Activated CD8-positive, alpha-beta T cell treated with anti-CD3 and anti-CD28 coated beads for 36 hours (primary cell): ENCODE results near the gene LSM14B. TPM values are rescaled to one million over a fixed set of nuclear protein-coding genes. Genes with fewer than 3 reads are reported as not detected.

Experiments used
- ATAC-seq: fragments of 200-7000 bp; cut with Tn5 transposase; one replicate; pipeline ENCODE4 v1.10.0; 2021; ENCODE audit warnings: mild to moderate bottlenecking, moderate library complexity
- CTCF ChIA-PET: fragments of 350-600 bp; sonication (Branson Sonifier 250); formaldehyde crosslinking; loops from one replicate; lab custom pipeline; 2021; ENCODE audit warnings: antibody characterized with exemption; lab: Charles Lee
- POLR2A ChIA-PET: fragments of 350-600 bp; sonication (Branson Sonifier 250); formaldehyde crosslinking; loops from one replicate; lab custom pipeline; 2021; ENCODE audit warnings: antibody characterized with exemption; lab: Charles Lee
- DNase-seq: peaks from one replicate; pipeline ENCODE4 v3.0.0-alpha.2; 2020
- H3K27ac Mint-ChIP-seq: one replicate; pipeline ENCODE4 v1.8.0; 2021; ENCODE audit warnings: mild to moderate bottlenecking, mixed read lengths
- H3K27me3 Mint-ChIP-seq: one replicate; pipeline ENCODE4 v1.8.0; 2021; ENCODE audit warnings: mixed read lengths
- H3K36me3 Mint-ChIP-seq: one replicate; pipeline ENCODE4 v1.8.0; 2021; ENCODE audit warnings: low read depth, mixed read lengths
- H3K4me1 Mint-ChIP-seq: one replicate; pipeline ENCODE4 v1.8.0; 2021; ENCODE audit warnings: low read depth, mixed read lengths
- H3K4me3 Mint-ChIP-seq: one replicate; pipeline ENCODE4 v1.8.0; 2021; ENCODE audit warnings: mild to moderate bottlenecking, moderate library complexity, mixed read lengths
- H3K9me3 Mint-ChIP-seq: one replicate; pipeline ENCODE4 v1.8.0; 2021; ENCODE audit warnings: mixed read lengths
- intact Hi-C: fragments of 100-400 bp; cut with micrococcal nuclease; formaldehyde crosslinking; loops from one replicate; pipeline ENCODE4 v1.10.0; 2022
- total RNA-seq, 2 experiments: library from RNA; stranded (reverse); gene quantifications; one replicate each; pipeline ENCODE4 v1.2.3, GENCODE V29; 2021
- TF ChIP-seq, protein P1 (sequence below): fragments of 200-600 bp; IDR thresholded peaks from one replicate; pipeline ENCODE4 v1.8.0; 2022; ENCODE audit warnings: antibody characterized with exemption, mild to moderate bottlenecking

LSM14B gene
- total RNA-seq, 2 experiments from 2014 or later, result 33.5 to 35.6 TPM

- ChIA-PET CTCF (no interaction called here), POLR2A (no interaction called here)
- H3K9me3 Mint-ChIP-seq, result no peaks in the 10 kb centered on the region
Observed at GRCh38 chr20:62176866-62177265, 54.6 kb downstream of the LSM14B start.

GRCh38 chr20:62177307-62177706 lies 55.0 kb downstream of the LSM14B start:
- ATAC-seq (no peak), DNase-seq (no peak)
- H3K9me3 Mint-ChIP-seq, result no peaks in the 10 kb centered on the region
- ChIA-PET POLR2A (interaction anchor here (0.7 kb wide), 1 partner anchor 212 kb away, joined by 4 read pairs; no protein-coding TSS in a partner anchor), CTCF (no interaction called here)
- no peak overlapping the region for H3K27ac Mint-ChIP-seq
- H3K36me3 Mint-ChIP-seq, result peaks cover 15% of the 10 kb centered on the region
- no peaks in the 10 kb centered on the region for H3K27me3 Mint-ChIP-seq
- H3K4me3 Mint-ChIP-seq, result no peak overlapping the region
- TF ChIP-seq, protein P1, sequence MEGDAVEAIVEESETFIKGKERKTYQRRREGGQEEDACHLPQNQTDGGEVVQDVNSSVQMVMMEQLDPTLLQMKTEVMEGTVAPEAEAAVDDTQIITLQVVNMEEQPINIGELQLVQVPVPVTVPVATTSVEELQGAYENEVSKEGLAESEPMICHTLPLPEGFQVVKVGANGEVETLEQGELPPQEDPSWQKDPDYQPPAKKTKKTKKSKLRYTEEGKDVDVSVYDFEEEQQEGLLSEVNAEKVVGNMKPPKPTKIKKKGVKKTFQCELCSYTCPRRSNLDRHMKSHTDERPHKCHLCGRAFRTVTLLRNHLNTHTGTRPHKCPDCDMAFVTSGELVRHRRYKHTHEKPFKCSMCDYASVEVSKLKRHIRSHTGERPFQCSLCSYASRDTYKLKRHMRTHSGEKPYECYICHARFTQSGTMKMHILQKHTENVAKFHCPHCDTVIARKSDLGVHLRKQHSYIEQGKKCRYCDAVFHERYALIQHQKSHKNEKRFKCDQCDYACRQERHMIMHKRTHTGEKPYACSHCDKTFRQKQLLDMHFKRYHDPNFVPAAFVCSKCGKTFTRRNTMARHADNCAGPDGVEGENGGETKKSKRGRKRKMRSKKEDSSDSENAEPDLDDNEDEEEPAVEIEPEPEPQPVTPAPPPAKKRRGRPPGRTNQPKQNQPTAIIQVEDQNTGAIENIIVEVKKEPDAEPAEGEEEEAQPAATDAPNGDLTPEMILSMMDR, result no peak
- H3K4me1 Mint-ChIP-seq, result peaks cover 5% of the 10 kb centered on the region
- intact Hi-C loops, result no loop called here

More at GRCh38 chr20:62176866-62177265, 54.6 kb downstream of the LSM14B start:
- intact Hi-C loops, result no loop called here
- Mint-ChIP-seq H3K27me3 (no peaks in the 10 kb centered on the region), H3K36me3 (peaks cover 15% of the 10 kb centered on the region), H3K27ac (no peak overlapping the region), H3K4me1 (peaks cover 4% of the 10 kb centered on the region), H3K4me3 (no peak overlapping the region)
- TF ChIP-seq, protein P1, result no peak
- ATAC-seq (no peak), DNase-seq (no peak)

DNA sequence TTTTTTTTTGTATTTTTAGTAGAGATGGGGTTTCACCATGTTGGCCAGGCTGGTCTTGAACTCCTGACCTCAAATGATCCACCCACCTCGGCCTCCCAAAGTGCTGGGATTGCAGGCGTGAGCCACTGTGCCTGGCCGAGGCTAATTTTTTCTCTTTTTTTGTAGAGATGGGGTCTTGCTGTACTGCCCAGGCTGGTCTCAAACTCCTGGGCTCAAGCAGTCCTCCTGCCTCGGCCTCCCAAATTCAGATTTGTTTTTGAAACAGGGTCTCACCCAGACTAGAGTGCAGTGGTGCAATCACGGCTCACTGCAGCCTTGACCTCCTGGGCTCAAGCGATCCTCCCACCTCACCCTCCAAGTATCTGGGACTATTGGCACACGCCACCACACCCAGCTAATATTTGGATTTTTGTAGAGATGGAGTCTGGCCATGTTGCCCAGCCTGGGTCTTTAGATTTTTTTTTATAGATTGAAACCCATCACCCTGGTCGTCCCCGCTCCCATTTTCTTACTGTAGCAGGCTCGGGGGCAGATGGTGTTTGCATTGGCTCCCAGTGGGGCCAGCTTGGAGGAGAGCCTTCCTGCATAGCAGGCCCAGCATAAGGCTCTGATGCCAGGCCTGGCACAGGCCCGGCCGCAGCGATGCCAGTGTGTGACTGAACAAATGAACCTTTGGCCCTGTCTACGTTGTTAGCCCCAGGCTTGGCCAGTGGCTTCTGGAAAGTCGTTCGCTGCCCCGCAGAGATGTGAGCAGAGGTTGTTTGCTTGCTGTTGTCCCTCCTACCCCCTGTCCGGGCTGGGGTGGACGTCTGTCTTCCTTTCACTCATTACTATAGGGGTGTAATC lies 56.3 kb downstream of the LSM14B start:
- Mint-ChIP-seq H3K27me3 (no peaks in the 10 kb centered on the region), H3K36me3 (peaks cover 15% of the 10 kb centered on the region), H3K9me3 (no peaks in the 10 kb centered on the region), H3K4me3 (no peak overlapping the region), H3K4me1 (peaks cover 7% of the 10 kb centered on the region), H3K27ac (no peak overlapping the region)
- intact Hi-C loops, result no loop called here
- POLR2A ChIA-PET, result no interaction called here
- TF ChIP-seq, protein P1, result no peak
- CTCF ChIA-PET, result no interaction called here
- ATAC-seq (no peak), DNase-seq (no peak)

- H3K27ac Mint-ChIP-seq, result no peak overlapping the region
- peaks cover 13% of the 10 kb centered on the region for H3K36me3 Mint-ChIP-seq
- no peak overlapping the region for H3K4me3 Mint-ChIP-seq
- peaks cover 11% of the 10 kb centered on the region for H3K4me1 Mint-ChIP-seq
- ChIA-PET POLR2A (no interaction called here), CTCF (no interaction called here)
- intact Hi-C loops, result no loop called here
- TF ChIP-seq, protein P1, result no peak
- no peak for ATAC-seq
- H3K9me3 Mint-ChIP-seq, result no peaks in the 10 kb centered on the region
- no peak for DNase-seq
- no peaks in the 10 kb centered on the region for H3K27me3 Mint-ChIP-seq
Observed at GRCh38 chr20:62179162-62179504, 56.9 kb downstream of the LSM14B start.

GRCh38 chr20:62181808-62182207 lies 59.5 kb downstream of the LSM14B start:
- ChIA-PET POLR2A (no interaction called here), CTCF (no interaction called here)
- no peak for ATAC-seq
- no peak for DNase-seq
- intact Hi-C loops, result no loop called here
- Mint-ChIP-seq H3K27me3 (no peaks in the 10 kb centered on the region), H3K4me1 (peaks cover 27% of the 10 kb centered on the region), H3K36me3 (peaks cover 9% of the 10 kb centered on the region), H3K27ac (peak overlapping the region; percentile 86), H3K4me3 (peak overlapping the region; percentile 88), H3K9me3 (no peaks in the 10 kb centered on the region)
- TF ChIP-seq, protein P1, result no peak
